Immature natural killer cell (primary cell): ENCODE results near the gene UBXN10. TPM values are rescaled to one million over a fixed set of nuclear protein-coding genes. Genes with fewer than 3 reads are reported as not detected.
A peak's percentile ranks its signal among the peaks of the same experiment; 100 is the strongest.

Source experiments
- DNase-seq, 3 donors: peaks; one replicate each; pipeline ENCODE4 v3.0.0; 2022; ENCODE audit warnings: mixed read lengths in 1 of 3
- H3K27ac Mint-ChIP-seq, 6 donors: one replicate each; pipeline ENCODE4 v1.8.0; 2020; ENCODE audit warnings: mixed read lengths in 6 of 6, mild to moderate bottlenecking in 5 of 6, inconsistent platforms in 4 of 6, moderate library complexity in 3 of 6
- H3K27me3 Mint-ChIP-seq, 3 donors: one replicate each; pipeline ENCODE4 v1.8.0; 2020 to 2021; ENCODE audit warnings: low read depth in 3 of 3, mild to moderate bottlenecking in 3 of 3, mixed read lengths in 3 of 3, moderate library complexity in 3 of 3, inconsistent platforms in 1 of 3
- H3K36me3 Mint-ChIP-seq, 3 donors: one replicate each; pipeline ENCODE4 v1.8.0; 2020; ENCODE audit warnings: mixed read lengths in 3 of 3, inconsistent platforms in 2 of 3, mild to moderate bottlenecking in 2 of 3
- H3K4me1 Mint-ChIP-seq, 2 donors: one replicate each; pipeline ENCODE4 v1.8.0; 2020; ENCODE audit warnings: inconsistent platforms in 2 of 2, mild to moderate bottlenecking in 2 of 2, mixed read lengths in 2 of 2, moderate library complexity in 1 of 2
- H3K4me3 Mint-ChIP-seq, 5 donors: one replicate each; pipeline ENCODE4 v1.8.0; 2020; ENCODE audit warnings: mild to moderate bottlenecking in 5 of 5, mixed read lengths in 5 of 5, inconsistent platforms in 3 of 5, moderate library complexity in 3 of 5
- H3K9me3 Mint-ChIP-seq, 6 donors: one replicate each; pipeline ENCODE4 v1.8.0; 2020; ENCODE audit warnings: mild to moderate bottlenecking in 6 of 6, mixed read lengths in 6 of 6, inconsistent platforms in 4 of 6, moderate library complexity in 3 of 6
- polyA plus RNA-seq, 3 donors: library from polyadenylated mRNA; unstranded; fragments of 300-500 nt; fragmentation: Illumina TruSeq; gene quantifications; one replicate each; pipeline ENCODE4 v1.2.3, GENCODE V29; 2021

UBXN10 gene
- polyA plus RNA-seq, 3 donors from 2014 or later = 1.6 to 2.6 (median 1.7) TPM

DNA sequence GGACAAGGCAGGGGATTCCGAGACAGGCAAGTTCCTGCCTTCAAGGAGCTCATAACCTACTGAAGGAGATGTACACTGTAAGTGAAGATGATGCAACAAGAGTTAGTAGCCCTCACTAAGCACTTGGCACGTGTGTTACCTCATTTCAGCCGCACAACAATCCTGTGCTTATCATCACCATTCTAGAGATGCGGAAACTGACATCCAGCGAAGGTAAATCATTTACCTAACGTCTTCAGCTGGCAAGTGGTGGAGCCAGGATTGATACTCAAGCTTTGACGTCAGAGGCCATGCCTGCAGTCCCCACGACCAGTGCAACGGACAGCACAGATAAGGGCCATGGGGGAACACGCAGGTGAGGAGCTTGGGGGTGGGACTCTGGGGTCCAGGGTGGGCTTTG lies 2.9 kb upstream of the UBXN10 start:
- peaks cover 8 to 11% (median 10%) of the 10 kb centered on the region in 3 donors for H3K27me3 Mint-ChIP-seq
- DNase-seq = no peak
- no peak overlapping the region for H3K4me3 Mint-ChIP-seq
- peak overlapping the region in 1 of 6 donors; percentile 86 for H3K27ac Mint-ChIP-seq
- peaks cover 0 to 2% (median 0%) of the 10 kb centered on the region in 6 donors for H3K9me3 Mint-ChIP-seq
- H3K4me1 Mint-ChIP-seq = peaks cover 41 to 43% of the 10 kb centered on the region in 2 donors
- peaks cover 0 to 4% (median 0%) of the 10 kb centered on the region in 3 donors for H3K36me3 Mint-ChIP-seq

DNA sequence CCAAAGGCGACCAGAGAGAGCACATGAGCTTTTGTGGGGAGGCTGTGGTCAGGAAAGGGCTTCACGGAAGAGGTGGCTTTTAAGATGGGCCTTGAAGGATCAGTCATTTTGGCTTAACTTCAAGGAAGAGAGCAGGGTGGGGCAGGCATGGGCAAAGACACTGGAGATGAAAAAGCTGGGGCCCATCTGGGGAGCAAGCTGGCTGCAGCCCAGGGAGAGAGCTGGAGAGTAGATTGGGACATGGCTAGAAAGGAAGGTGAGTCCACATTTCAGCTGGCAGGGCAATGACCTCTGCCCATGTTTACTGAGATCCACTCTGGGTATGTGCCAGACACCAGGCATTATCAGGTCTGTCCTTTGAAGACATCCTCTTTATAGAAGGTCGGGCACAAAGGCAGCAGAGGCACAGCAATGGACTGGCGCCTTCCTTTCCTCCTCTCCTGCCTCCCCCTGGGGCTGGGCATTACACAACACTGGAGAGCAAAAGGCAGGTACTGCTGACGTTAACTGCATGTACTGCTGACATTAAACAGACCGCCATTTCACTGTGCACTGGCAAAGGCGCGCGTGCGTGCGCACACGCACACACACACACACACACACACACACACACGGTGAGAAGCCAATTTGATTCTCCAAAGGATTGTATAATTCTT lies 2.2 kb upstream of the UBXN10 start:
- peaks cover 6 to 11% (median 10%) of the 10 kb centered on the region in 3 donors for H3K27me3 Mint-ChIP-seq
- peak overlapping the region in 4 of 6 donors; percentile 5 to 93 (median 57) for H3K27ac Mint-ChIP-seq
- H3K4me1 Mint-ChIP-seq = peaks cover 47 to 50% of the 10 kb centered on the region in 2 donors
- H3K4me3 Mint-ChIP-seq = peak overlapping the region in 4 of 5 donors; percentile 11 to 60 (median 22)
- H3K9me3 Mint-ChIP-seq = peaks cover 0 to 2% (median 0%) of the 10 kb centered on the region in 6 donors
- DNase-seq = no peak
- H3K36me3 Mint-ChIP-seq = peaks cover 0 to 4% (median 0%) of the 10 kb centered on the region in 3 donors

- Mint-ChIP-seq H3K27me3 (peaks cover 6 to 11% (median 10%) of the 10 kb centered on the region in 3 donors), H3K36me3 (peaks cover 0 to 4% (median 4%) of the 10 kb centered on the region in 3 donors), H3K9me3 (peaks cover 0 to 2% (median 0%) of the 10 kb centered on the region in 6 donors), H3K27ac (peak overlapping the region in 5 of 6 donors; percentile 83 to 93 (median 89)), H3K4me1 (peaks cover 47 to 55% of the 10 kb centered on the region in 2 donors), H3K4me3 (peak overlapping the region; percentile 76 to 92 (median 78))
- no peak for DNase-seq
Observed at GRCh38 chr1:20184481-20184900, 1.4 kb upstream of the UBXN10 start.

DNA sequence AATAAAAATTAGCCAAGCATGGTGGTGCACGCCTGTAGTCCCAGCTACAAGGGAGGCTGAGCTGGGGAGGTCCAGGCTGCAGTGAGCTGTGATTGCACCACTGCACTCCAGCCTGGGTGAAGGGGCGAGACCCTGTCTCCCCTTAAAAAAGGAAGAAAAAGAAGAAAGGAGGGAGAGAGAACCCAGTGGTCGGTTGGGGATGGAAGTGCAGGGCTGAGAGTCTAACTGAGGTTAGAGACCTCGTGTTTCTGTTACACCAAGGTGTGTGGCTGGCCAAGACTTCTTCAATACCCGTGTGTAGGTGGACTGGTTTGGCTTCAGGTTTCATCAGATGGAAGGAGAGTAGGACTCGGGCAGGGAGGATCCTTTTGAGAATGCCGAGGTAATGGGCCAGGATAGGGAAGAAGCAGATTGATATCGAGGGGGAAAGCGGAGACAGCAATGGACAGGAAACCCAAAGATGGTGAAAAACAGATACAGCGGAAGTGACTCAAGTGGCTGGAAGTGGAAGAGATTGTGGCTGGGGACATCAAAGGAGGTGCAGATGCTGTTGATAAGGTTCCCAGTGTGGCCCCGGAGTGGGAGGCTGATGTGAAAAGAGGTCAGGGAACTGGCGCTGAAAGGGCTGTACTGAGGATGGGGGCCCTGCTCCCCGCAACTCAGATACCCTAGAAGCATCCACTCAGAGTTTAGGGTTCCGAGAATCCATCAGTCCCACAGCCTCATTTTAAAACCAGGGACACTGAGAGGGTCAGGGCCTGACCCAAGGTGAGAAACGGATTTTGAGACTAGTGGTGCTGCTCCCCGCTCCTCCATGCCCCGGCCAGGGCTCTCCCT lies 681 bp upstream of the UBXN10 start:
- peaks cover 0 to 2% (median 0%) of the 10 kb centered on the region in 6 donors for H3K9me3 Mint-ChIP-seq
- H3K4me3 Mint-ChIP-seq = peak overlapping the region; percentile 76 to 92 (median 78)
- peaks cover 0 to 4% (median 4%) of the 10 kb centered on the region in 3 donors for H3K36me3 Mint-ChIP-seq
- DNase-seq = peak; percentile 49 to 64 (median 63)
- H3K27ac Mint-ChIP-seq = peak overlapping the region; percentile 78 to 93 (median 88)
- peaks cover 6 to 13% (median 10%) of the 10 kb centered on the region in 3 donors for H3K27me3 Mint-ChIP-seq
- H3K4me1 Mint-ChIP-seq = peaks cover 47 to 55% of the 10 kb centered on the region in 2 donors

DNA sequence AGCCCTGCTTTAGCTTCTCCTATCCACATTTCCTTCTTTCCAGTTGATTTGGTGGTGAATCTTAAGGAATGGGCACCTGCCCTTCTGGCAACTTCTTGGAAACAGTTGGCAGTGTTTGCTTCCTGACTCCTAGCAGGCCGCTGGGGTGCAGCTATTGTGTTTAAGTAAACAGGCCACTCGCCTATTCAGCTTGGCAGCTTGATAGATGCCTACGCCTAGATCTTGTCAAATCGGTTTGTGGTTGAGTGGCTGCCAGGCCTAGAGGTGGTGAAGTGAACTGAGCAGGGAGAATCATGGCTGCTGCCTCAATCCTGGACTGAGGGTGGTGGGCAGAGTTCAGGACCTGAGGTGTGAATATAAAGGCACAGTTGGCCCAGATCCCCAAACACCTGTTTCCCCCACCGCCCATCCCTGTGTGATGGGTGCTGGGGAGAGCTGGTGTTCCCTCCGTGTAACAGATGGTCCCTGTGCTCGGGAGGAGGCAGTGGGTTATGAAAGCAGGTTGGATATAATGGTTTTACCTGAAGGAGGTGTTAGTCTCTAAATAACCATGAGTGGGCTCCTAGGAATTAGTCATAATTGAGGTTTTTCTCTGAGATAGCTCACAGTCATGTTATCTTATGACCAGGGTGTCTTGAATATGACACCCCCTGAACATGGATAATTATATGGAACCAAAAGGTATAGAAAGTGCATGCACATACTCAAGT lies 1.4 kb downstream of the UBXN10 start:
- Mint-ChIP-seq H3K27ac (peak overlapping the region; percentile 58 to 93 (median 83)), H3K4me3 (peak overlapping the region; percentile 74 to 89 (median 83)), H3K36me3 (peaks cover 0 to 4% (median 4%) of the 10 kb centered on the region in 3 donors), H3K4me1 (peaks cover 47 to 55% of the 10 kb centered on the region in 2 donors), H3K9me3 (peaks cover 0 to 2% (median 0%) of the 10 kb centered on the region in 6 donors), H3K27me3 (peaks cover 6 to 15% (median 10%) of the 10 kb centered on the region in 3 donors)
- peak in 2 of 3 donors; percentile 22 to 34 for DNase-seq

DNA sequence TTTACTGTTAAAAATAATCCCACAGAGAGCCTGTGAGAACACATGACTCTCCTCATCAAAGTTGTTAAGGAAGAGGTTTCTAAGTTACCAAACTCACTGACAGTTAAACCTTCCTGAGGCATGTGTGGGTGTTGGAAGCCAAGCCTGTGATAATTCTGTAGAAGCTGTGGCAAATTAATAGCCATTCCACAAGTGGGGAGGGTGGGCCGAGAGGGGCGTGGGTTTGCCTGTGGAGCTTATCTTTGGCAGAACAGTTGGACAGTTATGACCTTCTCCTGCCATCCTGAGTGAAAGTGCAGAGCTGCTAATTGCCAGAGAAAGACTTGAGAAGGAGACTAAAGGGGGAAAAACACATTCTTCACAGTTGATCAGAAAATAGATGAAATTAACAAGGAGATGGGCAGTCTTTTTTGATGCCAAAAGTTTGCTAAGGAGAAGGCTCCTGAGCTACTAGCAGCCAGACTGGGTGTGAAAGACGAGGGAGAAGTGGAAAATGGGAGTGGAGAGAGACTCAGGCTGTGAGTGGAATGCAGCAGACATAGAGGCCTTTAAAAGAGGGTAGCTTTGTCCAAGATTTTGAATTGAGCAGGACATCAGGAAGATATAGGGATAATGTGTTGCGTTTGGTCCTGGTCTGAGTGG lies 2.0 kb downstream of the UBXN10 start:
- peak overlapping the region in 4 of 5 donors; percentile 28 to 89 (median 78) for H3K4me3 Mint-ChIP-seq
- peak in 2 of 3 donors; percentile 10 to 19 for DNase-seq
- H3K27ac Mint-ChIP-seq = peak overlapping the region in 4 of 6 donors; percentile 36 to 93 (median 75)
- peaks cover 47 to 55% of the 10 kb centered on the region in 2 donors for H3K4me1 Mint-ChIP-seq
- peaks cover 0 to 2% (median 0%) of the 10 kb centered on the region in 6 donors for H3K9me3 Mint-ChIP-seq
- peaks cover 6 to 21% (median 10%) of the 10 kb centered on the region in 3 donors for H3K27me3 Mint-ChIP-seq
- peaks cover 0 to 4% (median 4%) of the 10 kb centered on the region in 3 donors for H3K36me3 Mint-ChIP-seq

DNA sequence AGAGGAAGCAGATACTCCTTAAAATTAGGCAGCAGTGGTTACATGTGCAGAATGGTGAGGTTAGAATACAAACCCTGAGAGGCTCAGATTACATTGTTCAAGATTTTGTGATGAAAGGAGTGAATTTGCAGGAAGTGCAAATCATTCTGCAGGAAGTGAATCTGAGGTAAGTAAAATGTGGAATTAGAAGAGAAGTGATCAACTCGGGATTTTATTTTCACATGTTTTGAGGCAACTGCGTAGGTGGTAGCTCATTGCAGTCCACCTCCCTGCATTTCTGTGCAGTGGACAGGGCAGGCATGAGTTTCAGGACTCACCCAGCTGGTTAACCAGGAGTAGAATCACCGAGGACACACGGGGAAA lies 2.5 kb downstream of the UBXN10 start:
- no peak for DNase-seq
- Mint-ChIP-seq H3K4me3 (peak overlapping the region in 1 of 5 donors; percentile 83), H3K36me3 (peaks cover 0 to 4% (median 2%) of the 10 kb centered on the region in 3 donors), H3K27me3 (peaks cover 6 to 24% (median 10%) of the 10 kb centered on the region in 3 donors), H3K9me3 (peaks cover 0 to 1% (median 0%) of the 10 kb centered on the region in 6 donors), H3K27ac (peak overlapping the region in 1 of 6 donors; percentile 86), H3K4me1 (peaks cover 46 to 54% of the 10 kb centered on the region in 2 donors)

- no peak overlapping the region for H3K4me3 Mint-ChIP-seq
- H3K36me3 Mint-ChIP-seq = peaks cover 0 to 4% (median 0%) of the 10 kb centered on the region in 3 donors
- H3K27me3 Mint-ChIP-seq = peaks cover 6 to 24% (median 9%) of the 10 kb centered on the region in 3 donors
- no peak for DNase-seq
- no peak overlapping the region for H3K27ac Mint-ChIP-seq
- H3K4me1 Mint-ChIP-seq = peaks cover 35 to 42% of the 10 kb centered on the region in 2 donors
- no peaks in the 10 kb centered on the region for H3K9me3 Mint-ChIP-seq
Observed at GRCh38 chr1:20189664-20190063, 3.8 kb downstream of the UBXN10 start.

GRCh38 chr1:20190256-20191160 lies 4.6 kb downstream of the UBXN10 start:
- Mint-ChIP-seq H3K4me3 (no peak overlapping the region), H3K9me3 (no peaks in the 10 kb centered on the region), H3K4me1 (peaks cover 30 to 40% of the 10 kb centered on the region in 2 donors), H3K27me3 (peaks cover 1 to 21% (median 5%) of the 10 kb centered on the region in 3 donors), H3K27ac (peak overlapping the region in 2 of 6 donors; percentile 9 to 46), H3K36me3 (peaks cover 0 to 4% (median 0%) of the 10 kb centered on the region in 3 donors)
- DNase-seq = no peak

- Mint-ChIP-seq H3K9me3 (no peaks in the 10 kb centered on the region), H3K27ac (no peak overlapping the region), H3K36me3 (peaks cover 0 to 4% (median 0%) of the 10 kb centered on the region in 3 donors), H3K4me3 (no peak overlapping the region), H3K4me1 (peaks cover 26 to 35% of the 10 kb centered on the region in 2 donors), H3K27me3 (peaks cover 0 to 19% (median 5%) of the 10 kb centered on the region in 3 donors)
- DNase-seq = no peak
Observed at GRCh38 chr1:20191266-20191825, 5.5 kb downstream of the UBXN10 start.

DNA sequence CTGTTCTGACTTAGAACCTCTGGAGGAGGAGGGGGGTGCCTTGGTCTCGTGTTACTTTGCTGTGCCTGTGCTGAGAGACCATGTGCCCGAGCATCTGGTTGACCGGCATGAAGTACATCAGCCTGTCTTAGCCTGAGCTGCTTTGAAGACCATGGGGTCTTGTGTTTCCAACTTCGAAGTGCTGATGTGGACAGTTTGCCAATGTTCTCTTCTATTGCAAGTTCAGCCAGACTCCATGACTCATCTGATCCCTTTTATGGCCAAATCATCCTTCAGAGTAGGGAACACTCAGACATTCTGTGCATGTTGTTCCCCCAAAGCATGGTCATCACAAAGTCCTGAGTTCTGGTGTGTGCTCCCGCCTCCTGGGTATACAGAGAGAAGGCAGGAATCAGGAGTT lies 6.5 kb downstream of the UBXN10 start:
- Mint-ChIP-seq H3K36me3 (peaks cover 0 to 4% (median 0%) of the 10 kb centered on the region in 3 donors), H3K4me3 (no peak overlapping the region), H3K27ac (no peak overlapping the region), H3K4me1 (peaks cover 16 to 25% of the 10 kb centered on the region in 2 donors), H3K9me3 (no peaks in the 10 kb centered on the region), H3K27me3 (peaks cover 0 to 22% (median 5%) of the 10 kb centered on the region in 3 donors)
- no peak for DNase-seq
